ENCODE data around the gene SPHK2.

Gene SPHK2

GRCh38 chr19:48608798-48609263 lies 10.5 kb upstream of the SPHK2 start (continued):
- TF ChIP-seq ZBTB11 (tag by site-specific recombination; conservative IDR thresholded peaks at IDR 0.05; ENCODE audit: low read depth) (no peak), ELK4 (IDR thresholded peaks at IDR 0.05; ENCODE audit: borderline replicate concordance, low read depth, low read length) (no peak), ZNF639 (tag by site-specific recombination; IDR thresholded peaks at IDR 0.05) (no peak), ZNF792 (tag by site-specific recombination; IDR thresholded peaks at IDR 0.05) (no peak), PRDM1 (tag by site-specific recombination; IDR thresholded peaks at IDR 0.05) (peak; percentile 62), ZSCAN18 (tag by site-specific recombination; IDR thresholded peaks at IDR 0.05) (no peak), ZBTB49 (tag by site-specific recombination; IDR thresholded peaks at IDR 0.05; ENCODE audit: low read depth) (no peak), SP3 (tag by site-specific recombination; IDR thresholded peaks at IDR 0.05) (peak; percentile 17; the same call in 1 of the 2 replicates), INSM2 (tag by site-specific recombination; IDR thresholded peaks at IDR 0.05) (no peak), ZNF585B (tag by site-specific recombination; IDR thresholded peaks at IDR 0.05) (no peak), ZNF677 (tag by site-specific recombination; IDR thresholded peaks at IDR 0.05) (no peak), GLIS1 (tag by site-specific recombination; IDR thresholded peaks at IDR 0.05) (peak; percentile 26), ZNF670 (tag by site-specific recombination; IDR thresholded peaks at IDR 0.05; ENCODE audit: low read depth) (no peak), ZBTB21 (tag by site-specific recombination; IDR thresholded peaks at IDR 0.05) (no peak), ZNF184 (tag by site-specific recombination; IDR thresholded peaks at IDR 0.05) (no peak), GLI2 (tag by site-specific recombination; IDR thresholded peaks at IDR 0.05; ENCODE audit: borderline replicate concordance, low read depth) (no peak), ZNF513 (tag by site-specific recombination; IDR thresholded peaks at IDR 0.05) (no peak), HIC1 (tag by site-specific recombination; IDR thresholded peaks at IDR 0.05) (no peak), ZBTB6 (tag by site-specific recombination; IDR thresholded peaks at IDR 0.05) (no peak), ZNF600 (tag by site-specific recombination; IDR thresholded peaks at IDR 0.05) (no peak), ZNF501 (tag by site-specific recombination; IDR thresholded peaks at IDR 0.05) (no peak), ZFHX2 (tag by site-specific recombination; conservative IDR thresholded peaks at IDR 0.05) (peak; percentile 43), BCL11A (tag by site-specific recombination; IDR thresholded peaks at IDR 0.05; ENCODE audit: low read depth) (no peak)

All from HEK293 (cell line).